Natural killer cell treated with Interleukin-12 subunit alpha and Interleukin-12 subunit beta and Interleukin-15 and Interleukin-18, amount 100 ng/mL, for 72 hours (primary cell): ENCODE measurements around the gene TMEM129. TPM values are rescaled to one million over a fixed set of nuclear protein-coding genes. Genes with fewer than 3 reads are reported as not detected.

Experiments
- ATAC-seq, 2 donors: fragments of 150-1000 bp; cut with Tn5 transposase in 1 of 2; sonication (Bioruptor Pico), chemical (Tn5 transposase) in 1 of 2; 2 replicates each; pipeline ENCODE4 v1.10.0; 2021
- DNase-seq: peaks from one replicate; pipeline ENCODE4 v3.0.0; 2022; ENCODE audit warnings: low spot score
- H3K27ac Mint-ChIP-seq, 2 donors: 1 replicate in 1 of 2; 2 replicates in 1 of 2; pipeline ENCODE4 v1.8.0; 2022; ENCODE audit warnings: mixed read lengths in 2 of 2, mild to moderate bottlenecking in 1 of 2, moderate library complexity in 1 of 2
- H3K27me3 Mint-ChIP-seq, 2 donors: 1 replicate in 1 of 2; 2 replicates in 1 of 2; pipeline ENCODE4 v1.8.0; 2022; ENCODE audit warnings: mixed read lengths in 2 of 2
- H3K36me3 Mint-ChIP-seq: one replicate; pipeline ENCODE4 v1.8.0; 2022; ENCODE audit warnings: mixed read lengths
- H3K4me1 Mint-ChIP-seq, 2 donors: 1 replicate in 1 of 2; 2 replicates in 1 of 2; pipeline ENCODE4 v1.8.0; 2022; ENCODE audit warnings: low read depth in 2 of 2, mixed read lengths in 2 of 2, mild to moderate bottlenecking in 1 of 2
- H3K4me3 Mint-ChIP-seq: one replicate; pipeline ENCODE4 v1.8.0; 2022; ENCODE audit warnings: mixed read lengths
- H3K9me3 Mint-ChIP-seq: 2 replicates; pipeline ENCODE4 v1.8.0; 2022; ENCODE audit warnings: mixed read lengths
- total RNA-seq, 2 donors: library from RNA; stranded (reverse); gene quantifications; one replicate each; pipeline ENCODE4 v1.2.3, GENCODE V29; 2022

TMEM129 gene, protein sequence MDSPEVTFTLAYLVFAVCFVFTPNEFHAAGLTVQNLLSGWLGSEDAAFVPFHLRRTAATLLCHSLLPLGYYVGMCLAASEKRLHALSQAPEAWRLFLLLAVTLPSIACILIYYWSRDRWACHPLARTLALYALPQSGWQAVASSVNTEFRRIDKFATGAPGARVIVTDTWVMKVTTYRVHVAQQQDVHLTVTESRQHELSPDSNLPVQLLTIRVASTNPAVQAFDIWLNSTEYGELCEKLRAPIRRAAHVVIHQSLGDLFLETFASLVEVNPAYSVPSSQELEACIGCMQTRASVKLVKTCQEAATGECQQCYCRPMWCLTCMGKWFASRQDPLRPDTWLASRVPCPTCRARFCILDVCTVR
- total RNA-seq: 10 to 100 TPM; 19.6 to 21.2 TPM

DNA sequence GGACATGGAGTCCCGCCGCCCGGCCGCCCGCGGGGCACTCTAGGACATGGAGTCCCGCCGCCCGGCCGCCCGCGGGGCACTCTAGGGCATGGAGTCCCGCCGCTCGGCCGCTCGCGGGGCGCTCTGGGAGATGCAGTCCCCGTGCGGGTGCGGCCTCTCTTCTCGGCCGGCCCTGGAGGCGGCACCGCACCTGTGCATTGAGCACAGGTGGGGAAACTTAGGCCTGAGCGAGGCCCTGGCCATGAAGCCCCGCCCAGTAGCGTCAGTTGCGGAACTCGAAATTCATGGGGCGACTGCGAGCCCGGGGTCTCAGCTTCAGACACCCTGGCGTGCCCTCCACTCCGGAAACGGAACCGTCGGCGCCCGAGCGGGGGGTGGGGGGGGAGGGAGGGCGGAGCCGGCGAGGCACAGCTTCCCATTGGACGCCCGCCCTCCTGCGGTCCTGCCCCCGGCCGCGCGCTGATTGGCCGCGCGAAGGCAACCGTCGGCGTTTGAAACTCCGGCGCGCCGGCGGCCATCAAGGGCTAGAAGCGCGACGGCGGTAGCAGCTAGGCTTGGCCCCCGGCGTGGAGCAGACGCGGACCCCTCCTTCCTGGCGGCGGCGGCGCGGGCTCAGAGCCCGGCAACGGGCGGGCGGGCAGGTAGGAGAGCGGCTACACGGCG, at the start of gene TMEM129, which contains the start of gene TACC3:
Gene TMEM129, minus strand, starts transcription at position 321 of the 663 bp plus-strand sequence. CDS start 486 bp downstream, outside the sequence.
Gene TACC3, plus strand, starts transcription at position 519 of the 663 bp plus-strand sequence. CDS start 1,901 bp downstream, outside the sequence.
- DNase-seq: peak; percentile 93
- Mint-ChIP-seq H3K4me3 (peak within 1 kb of the TSS; percentile 95), H3K27me3 (no peaks in the 10 kb centered on the region), H3K36me3 (no peaks in the 10 kb centered on the region), H3K9me3 (no peaks in the 10 kb centered on the region), H3K4me1 (peaks cover 33 to 35% of the 10 kb centered on the region in 2 donors), H3K27ac (peak within 1 kb of the TSS; percentile 90 to 93)
- peak; percentile 86 to 91 for ATAC-seq

DNA sequence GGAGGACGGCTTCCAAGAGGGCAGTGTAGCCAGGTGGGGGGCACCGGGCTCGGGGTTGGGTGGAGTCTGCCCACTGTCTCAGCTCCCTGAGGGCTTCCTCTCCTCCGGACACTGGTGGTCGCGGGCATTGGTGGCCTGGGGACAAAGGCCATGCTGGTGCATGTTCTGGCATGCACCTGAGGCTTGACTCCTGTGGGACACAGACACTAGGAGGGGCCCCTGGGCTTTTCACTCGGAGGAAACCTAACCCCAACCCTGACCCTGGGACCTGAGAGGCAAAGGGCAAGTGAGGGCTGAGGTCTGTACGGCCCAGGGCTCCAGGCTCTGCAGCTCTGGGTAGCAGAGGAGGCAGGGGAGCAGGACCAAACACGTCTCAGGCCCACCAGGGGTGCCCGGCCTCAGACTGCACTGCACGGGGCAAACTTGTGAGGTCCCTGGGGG, 49.7 kb upstream of the TMEM129 start:
- no peak for ATAC-seq
- H3K27ac Mint-ChIP-seq: no peak overlapping the region
- H3K9me3 Mint-ChIP-seq: no peaks in the 10 kb centered on the region

DNA sequence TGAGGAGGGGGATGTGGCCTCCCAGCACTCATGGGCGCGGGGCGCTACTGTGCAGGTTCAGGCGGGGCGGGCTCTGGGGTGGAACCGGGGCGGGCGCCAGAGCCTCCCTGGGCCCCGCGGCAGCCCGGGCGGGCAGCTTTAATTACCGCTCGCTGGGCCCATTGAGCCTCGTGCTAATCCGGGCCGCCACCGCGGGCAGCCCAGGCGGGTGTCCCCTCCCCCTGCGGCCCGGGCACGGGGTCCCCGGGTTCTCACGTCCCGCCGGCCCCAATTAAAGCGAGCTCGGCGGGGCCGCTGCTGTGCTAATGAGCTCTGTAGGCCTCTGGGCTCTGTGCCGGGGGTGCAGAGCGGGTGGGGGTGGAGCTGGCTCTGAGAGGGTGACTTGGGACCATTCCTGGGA, 49.1 kb upstream of the TMEM129 start:
- H3K27ac Mint-ChIP-seq: no peak overlapping the region
- ATAC-seq: no peak
- H3K27me3 Mint-ChIP-seq: peaks cover 4 to 7% of the 10 kb centered on the region in 2 donors
- no peak for DNase-seq
- no peaks in the 10 kb centered on the region for H3K9me3 Mint-ChIP-seq
- H3K4me3 Mint-ChIP-seq: no peak overlapping the region
- H3K4me1 Mint-ChIP-seq: peaks cover 0 to 2% of the 10 kb centered on the region in 2 donors
- H3K36me3 Mint-ChIP-seq: no peaks in the 10 kb centered on the region

More for the DNA sequence above, 49.7 kb upstream of the TMEM129 start:
- no peak for DNase-seq
- Mint-ChIP-seq H3K27me3 (peaks cover 0 to 7% of the 10 kb centered on the region in 2 donors), H3K4me1 (peaks cover 0 to 2% of the 10 kb centered on the region in 2 donors), H3K4me3 (no peak overlapping the region), H3K36me3 (no peaks in the 10 kb centered on the region)

DNA sequence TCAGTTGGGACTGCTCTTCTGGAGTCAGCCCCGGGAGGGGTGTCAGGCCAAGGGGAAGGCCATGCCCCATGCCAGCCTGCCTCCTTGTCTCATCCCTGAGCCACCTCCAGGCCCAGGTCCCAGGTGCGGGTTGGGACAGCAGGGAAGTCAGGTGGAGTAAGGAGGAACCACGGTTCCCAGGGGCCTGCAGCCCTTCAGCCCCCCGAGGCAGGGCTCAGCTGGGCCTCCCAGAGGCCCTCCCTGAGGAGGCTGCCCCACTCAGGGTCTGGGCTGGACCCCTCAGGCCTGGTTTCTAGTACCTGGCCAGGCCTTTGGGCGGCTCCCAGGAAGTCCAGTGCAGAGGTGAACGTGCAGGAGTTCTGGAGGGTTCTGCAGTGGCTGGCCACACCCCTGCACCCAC, 48.6 kb upstream of the TMEM129 start:
- DNase-seq: no peak
- peaks cover 5 to 7% of the 10 kb centered on the region in 2 donors for H3K27me3 Mint-ChIP-seq
- H3K4me3 Mint-ChIP-seq: no peak overlapping the region
- H3K27ac Mint-ChIP-seq: no peak overlapping the region
- H3K4me1 Mint-ChIP-seq: peaks cover 0 to 2% of the 10 kb centered on the region in 2 donors
- no peaks in the 10 kb centered on the region for H3K36me3 Mint-ChIP-seq
- no peak for ATAC-seq
- no peaks in the 10 kb centered on the region for H3K9me3 Mint-ChIP-seq

DNA sequence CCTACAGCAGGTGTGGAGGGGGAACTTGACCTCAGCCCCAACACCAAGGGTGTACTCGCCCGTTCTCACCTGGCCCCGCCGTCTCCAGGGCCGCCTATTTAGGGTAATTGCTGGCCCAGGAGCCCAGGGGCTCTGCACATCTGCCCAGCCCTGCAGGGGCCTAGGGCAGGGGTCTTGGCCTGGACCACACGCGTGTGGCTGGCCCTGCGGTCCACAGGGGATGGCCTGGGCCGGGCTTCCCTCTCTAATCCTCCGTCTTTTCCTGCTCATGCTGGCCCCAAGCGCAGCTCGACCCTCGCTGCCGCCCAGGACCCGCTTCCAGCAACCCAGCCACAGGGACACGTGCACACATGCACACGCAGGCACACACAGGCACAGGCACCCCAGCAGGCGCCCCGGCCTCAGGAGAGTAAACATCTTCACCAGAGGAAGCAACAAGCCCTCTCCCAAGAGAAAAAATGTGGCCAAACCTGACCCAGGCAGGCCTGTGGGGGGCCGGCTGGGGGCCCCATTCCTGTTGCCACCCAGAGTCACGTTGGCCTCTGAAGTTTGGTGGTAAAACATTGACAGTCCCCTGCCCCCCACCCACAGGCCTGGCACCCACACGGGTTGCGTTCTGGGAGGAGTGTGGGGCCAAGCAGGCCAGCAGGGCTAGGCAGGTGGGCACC, 47.4 kb upstream of the TMEM129 start:
- Mint-ChIP-seq H3K4me3 (peak overlapping the region; percentile 27), H3K4me1 (peaks cover 0 to 2% of the 10 kb centered on the region in 2 donors), H3K9me3 (no peaks in the 10 kb centered on the region), H3K27me3 (peaks cover 5 to 10% of the 10 kb centered on the region in 2 donors), H3K27ac (no peak overlapping the region), H3K36me3 (no peaks in the 10 kb centered on the region)
- no peak for ATAC-seq
- DNase-seq: no peak

DNA sequence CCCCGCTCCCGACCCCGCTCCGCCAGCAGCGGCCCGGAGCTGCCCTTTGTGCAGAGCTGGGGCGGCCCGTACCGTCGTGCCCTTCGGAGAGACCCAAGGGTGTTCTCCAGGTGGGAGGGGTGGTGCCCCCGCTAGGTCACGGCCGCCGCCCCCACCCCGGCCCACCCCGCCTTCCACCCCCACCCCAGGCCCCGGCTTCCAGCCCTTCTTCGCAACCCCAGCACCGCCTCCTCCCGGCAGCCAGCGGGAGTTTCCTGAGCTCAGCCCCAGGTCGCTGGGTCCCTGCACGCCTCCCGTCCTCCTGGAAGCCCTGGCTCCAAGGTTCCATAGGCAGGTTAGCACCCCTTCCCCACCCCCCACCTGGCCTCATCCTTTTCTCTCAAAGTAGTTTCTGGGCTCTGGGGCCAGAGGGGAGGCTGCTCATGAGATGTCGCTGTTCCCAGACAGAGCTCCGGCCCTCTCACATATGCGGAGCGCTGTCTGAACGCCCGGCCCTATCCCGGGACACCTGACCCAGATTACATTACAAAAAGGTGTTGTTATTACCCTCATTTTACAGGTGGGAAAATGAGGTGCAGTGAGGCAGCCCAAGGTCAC, 46.7 kb upstream of the TMEM129 start:
- ATAC-seq: no peak

DNA sequence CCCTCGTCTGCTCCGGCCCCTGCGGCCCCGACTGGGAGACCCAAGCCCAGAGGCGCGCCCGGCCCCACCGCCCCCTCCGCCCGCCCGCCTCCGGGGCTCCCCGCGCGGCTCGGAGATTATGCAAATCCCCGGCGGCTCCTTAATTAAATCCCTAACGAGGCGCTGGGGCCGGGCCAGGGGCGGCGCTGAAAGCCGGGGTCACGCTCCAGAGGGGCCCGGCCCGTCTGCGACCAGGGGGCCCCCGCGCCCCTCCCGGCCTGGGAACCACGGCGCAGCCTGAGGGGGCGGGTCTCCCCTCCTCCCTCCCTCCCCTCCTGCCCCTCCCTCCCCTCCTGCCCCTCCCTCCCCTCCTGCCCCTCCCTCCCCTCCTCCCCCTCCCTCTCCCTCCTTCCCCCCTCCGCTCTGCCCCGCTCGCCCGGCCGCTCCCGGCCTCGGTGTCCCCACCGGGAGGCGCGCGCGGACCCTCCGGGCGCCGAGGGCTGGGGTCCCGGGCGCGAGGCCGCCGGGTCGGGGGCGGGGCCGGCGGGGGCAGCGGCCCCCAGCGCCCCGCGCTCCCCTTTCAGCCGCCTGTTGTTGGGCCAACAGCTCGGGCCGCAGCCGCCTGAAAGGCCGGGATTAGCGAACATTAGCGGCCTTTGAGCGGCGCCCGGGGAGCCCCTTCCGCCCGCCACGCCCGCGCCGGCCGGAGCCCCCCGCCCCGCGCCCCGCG, 46.1 kb upstream of the TMEM129 start:
- Mint-ChIP-seq H3K36me3 (no peaks in the 10 kb centered on the region), H3K9me3 (no peaks in the 10 kb centered on the region), H3K27ac (no peak overlapping the region), H3K4me3 (no peak overlapping the region), H3K4me1 (peaks cover 0 to 2% of the 10 kb centered on the region in 2 donors), H3K27me3 (peaks cover 5 to 12% of the 10 kb centered on the region in 2 donors)
- DNase-seq (no peak), ATAC-seq (no peak)

More for the DNA sequence above, 46.7 kb upstream of the TMEM129 start:
- Mint-ChIP-seq H3K9me3 (no peaks in the 10 kb centered on the region), H3K4me3 (no peak overlapping the region), H3K4me1 (peaks cover 0 to 2% of the 10 kb centered on the region in 2 donors), H3K36me3 (no peaks in the 10 kb centered on the region), H3K27ac (no peak overlapping the region), H3K27me3 (peaks cover 5 to 10% of the 10 kb centered on the region in 2 donors)
- DNase-seq: no peak

DNA sequence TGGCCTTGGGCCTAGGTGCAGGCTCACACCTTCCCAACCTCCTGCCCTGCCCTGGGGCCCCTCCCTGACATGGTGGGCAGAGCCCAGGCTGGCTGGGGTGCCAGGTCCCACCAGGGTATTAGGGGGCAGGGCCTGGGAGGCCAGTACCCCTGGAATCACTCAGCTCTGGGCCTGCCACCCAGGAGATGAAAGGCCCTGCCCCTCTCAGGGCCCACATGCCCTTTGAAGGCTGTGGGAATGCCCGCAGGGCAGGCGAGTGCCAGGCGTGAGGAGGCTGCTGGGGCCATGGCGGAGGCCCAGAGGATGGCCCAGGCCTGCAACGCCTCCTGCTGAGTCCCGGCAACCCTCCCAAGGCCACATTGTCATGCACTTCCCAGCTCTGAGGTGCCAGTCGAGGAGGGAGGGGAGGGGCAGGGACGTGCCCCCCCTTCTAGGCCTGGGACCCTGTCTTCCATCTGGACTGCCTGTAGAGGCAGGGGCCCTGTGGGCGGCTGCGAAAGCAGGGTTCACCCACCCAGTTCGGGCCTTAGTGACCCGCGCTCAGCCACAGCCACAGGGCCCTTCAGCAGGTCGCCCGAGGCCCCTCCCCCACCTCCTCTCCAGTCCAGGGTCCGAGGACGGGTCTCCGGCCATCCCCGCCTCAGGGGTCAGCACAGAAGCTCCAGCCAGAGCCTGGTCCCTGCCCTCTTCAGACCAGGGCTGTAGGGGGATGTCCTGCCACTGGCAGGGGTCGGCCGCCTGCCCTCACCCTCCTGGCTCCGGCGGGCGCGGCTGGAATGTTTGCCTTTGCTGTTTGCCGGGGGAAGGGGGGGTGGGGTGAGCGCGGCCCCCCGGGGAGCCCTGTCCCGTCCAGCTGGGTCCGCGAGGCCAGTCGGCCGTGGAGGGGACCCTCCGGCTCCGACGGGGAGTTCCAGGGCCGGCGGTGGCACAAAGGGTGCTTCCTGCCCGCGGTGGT, 45.3 kb upstream of the TMEM129 start:
- H3K4me1 Mint-ChIP-seq: peaks cover 0 to 2% of the 10 kb centered on the region in 2 donors
- H3K4me3 Mint-ChIP-seq: no peak overlapping the region
- ATAC-seq: no peak
- no peaks in the 10 kb centered on the region for H3K36me3 Mint-ChIP-seq
- peaks cover 5 to 12% of the 10 kb centered on the region in 2 donors for H3K27me3 Mint-ChIP-seq
- no peaks in the 10 kb centered on the region for H3K9me3 Mint-ChIP-seq
- no peak for DNase-seq
- no peak overlapping the region for H3K27ac Mint-ChIP-seq

DNA sequence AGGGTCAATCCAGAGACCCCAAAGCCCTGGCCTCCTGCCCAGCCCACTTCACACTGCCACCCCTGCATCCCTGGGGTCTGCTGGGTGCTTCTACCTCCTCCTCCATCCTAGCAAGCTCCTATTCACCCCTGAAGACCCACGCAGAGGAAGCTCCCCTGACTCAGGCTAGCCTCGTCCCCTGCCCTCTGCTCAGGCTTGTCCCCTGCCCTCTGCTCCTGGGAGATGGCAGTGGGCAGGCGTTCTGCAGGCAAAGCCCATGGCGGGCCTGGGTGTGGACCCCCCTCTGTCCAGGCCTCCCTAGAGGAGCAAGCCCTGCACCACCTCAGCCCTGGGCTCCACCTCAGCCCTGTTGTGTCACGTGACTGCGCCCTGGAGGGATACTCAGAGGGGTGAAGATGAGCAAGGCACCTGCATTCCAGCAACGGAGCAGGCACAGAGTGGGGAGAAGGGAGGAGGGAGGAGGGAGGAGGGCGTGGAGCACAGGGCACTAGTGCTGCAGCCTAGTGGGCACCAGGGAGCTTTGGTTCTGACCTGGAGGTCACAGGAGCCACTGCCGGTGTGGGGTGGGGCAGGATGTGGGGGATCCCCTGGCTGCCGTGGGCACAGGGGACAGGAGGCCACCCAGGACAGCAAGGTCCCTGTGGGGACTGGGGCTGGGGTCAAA, 44.4 kb upstream of the TMEM129 start:
- Mint-ChIP-seq H3K9me3 (no peaks in the 10 kb centered on the region), H3K4me3 (no peak overlapping the region), H3K27me3 (peaks cover 5 to 12% of the 10 kb centered on the region in 2 donors), H3K27ac (no peak overlapping the region), H3K36me3 (no peaks in the 10 kb centered on the region), H3K4me1 (peaks cover 0 to 2% of the 10 kb centered on the region in 2 donors)
- ATAC-seq (no peak), DNase-seq (no peak)

DNA sequence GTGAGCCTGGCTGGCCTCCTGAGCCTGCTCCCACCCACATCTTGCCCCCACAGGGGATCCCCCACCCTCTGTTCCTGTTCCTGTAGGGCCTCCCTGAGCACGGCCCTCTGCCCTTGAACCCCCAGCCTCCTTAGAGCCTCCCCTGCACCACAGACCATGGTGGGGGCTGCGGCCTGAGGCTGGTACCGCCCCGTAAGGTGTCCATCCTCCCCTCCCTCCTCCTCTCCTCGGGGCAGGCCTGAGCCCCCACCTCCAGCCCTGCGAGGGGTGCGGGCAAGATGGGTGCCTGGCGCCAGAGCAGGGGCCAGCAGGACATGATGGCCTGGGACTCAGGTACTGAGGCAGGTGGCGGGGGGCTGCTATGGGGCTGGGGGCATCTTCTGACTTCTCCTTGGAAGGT, 43.5 kb upstream of the TMEM129 start:
- H3K36me3 Mint-ChIP-seq: no peaks in the 10 kb centered on the region
- H3K4me3 Mint-ChIP-seq: no peak overlapping the region

DNA sequence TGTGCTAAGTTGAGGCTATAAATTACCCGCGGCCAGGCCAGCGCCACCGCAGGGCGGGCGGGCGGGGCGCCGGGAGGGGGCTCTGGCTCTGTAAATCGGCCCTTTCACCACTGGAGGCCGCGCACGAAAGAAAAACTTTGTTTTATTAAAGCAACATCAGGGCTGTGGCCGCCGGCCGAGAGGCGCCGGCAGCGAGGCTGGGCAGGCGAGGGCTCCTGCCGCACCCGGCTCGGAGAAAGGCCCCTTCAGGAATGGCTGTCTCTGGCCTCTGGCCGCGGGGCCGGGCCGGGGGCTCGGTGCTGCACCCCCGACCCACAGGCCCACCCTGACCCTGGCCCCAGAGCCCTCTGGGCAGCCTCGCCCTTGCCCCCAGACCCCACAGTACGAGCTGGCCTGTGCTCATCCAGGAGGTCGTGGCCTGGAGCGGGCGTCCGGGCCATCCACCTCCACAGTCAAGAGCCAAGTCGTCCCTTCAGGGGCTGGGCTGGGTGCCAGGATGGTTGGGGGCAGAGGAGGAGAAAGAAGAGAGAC, 42.5 kb upstream of the TMEM129 start:
- DNase-seq (no peak), ATAC-seq (no peak)
- H3K27me3 Mint-ChIP-seq: peaks cover 5 to 10% of the 10 kb centered on the region in 2 donors
- H3K36me3 Mint-ChIP-seq: no peaks in the 10 kb centered on the region
- H3K4me3 Mint-ChIP-seq: no peak overlapping the region
- peaks cover 0 to 2% of the 10 kb centered on the region in 2 donors for H3K4me1 Mint-ChIP-seq
- H3K9me3 Mint-ChIP-seq: no peaks in the 10 kb centered on the region
- no peak overlapping the region for H3K27ac Mint-ChIP-seq

More for the DNA sequence above, 43.5 kb upstream of the TMEM129 start:
- H3K27me3 Mint-ChIP-seq: peaks cover 5 to 12% of the 10 kb centered on the region in 2 donors
- no peaks in the 10 kb centered on the region for H3K9me3 Mint-ChIP-seq
- DNase-seq: no peak
- peaks cover 0 to 2% of the 10 kb centered on the region in 2 donors for H3K4me1 Mint-ChIP-seq
- H3K27ac Mint-ChIP-seq: no peak overlapping the region
- ATAC-seq: no peak
